GM12874 (cell line): ENCODE measurements around the gene GATA6.

Experiments used
- CTCF ChIP-seq: IDR thresholded peaks from 2 replicates; pipeline ENCODE4 v1.5.1; 2011; ENCODE audit warnings: low read depth, mild to moderate bottlenecking, control low read depth, low read length, moderate library complexity; ENCODE audit not compliant: insufficient read depth

Gene GATA6

DNA sequence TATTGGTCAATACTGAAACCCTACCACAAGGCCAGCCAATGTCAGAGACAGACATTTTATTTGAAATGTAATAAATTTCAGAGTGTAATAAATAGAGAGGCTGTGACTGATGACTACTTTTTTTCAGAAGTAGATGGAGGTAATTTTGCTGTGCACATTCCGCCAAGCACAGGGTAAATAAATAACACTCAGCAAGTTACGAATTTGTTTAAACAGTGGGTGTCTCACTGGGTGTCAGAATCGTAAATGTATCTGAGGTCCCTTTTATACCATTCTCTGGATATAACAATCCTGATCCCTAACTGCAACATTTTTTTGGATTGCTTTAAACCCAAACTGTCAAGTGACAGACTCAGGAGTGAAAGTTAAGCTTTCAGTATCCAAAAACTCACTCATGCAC is 74.1 kb downstream of the GATA6 start:
- no peak for TF ChIP-seq CTCF

- no peak for TF ChIP-seq CTCF
These were observed 80.6 kb downstream of the GATA6 start for GRCh38 chr18:22250026-22250425.

DNA sequence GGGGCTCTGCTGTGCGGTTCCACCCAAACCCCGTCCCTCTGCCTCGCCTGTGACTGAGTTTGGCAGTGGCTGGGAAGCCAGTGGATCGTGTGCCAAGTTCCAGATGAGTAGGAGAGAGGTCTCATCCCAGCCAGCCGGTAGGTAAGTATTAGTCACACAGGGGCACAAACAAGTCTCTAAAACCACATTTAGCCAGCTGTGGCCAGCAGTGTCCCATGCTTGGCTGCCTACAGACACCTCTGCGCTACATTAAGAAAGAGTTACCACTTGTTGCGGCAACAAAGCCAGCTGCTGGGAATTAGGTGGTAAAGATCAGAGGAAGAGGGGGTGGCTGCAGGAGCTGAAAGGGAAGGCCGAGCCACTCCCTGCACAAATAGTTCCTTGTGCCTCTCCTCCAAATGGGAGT is 81.2 kb downstream of the GATA6 start:
- TF ChIP-seq CTCF = no peak
